Endometrial microvascular endothelial cells (primary cell): ENCODE measurements around the gene MLXIPL. TPM values are rescaled to one million over a fixed set of nuclear protein-coding genes. Genes with fewer than 3 reads are reported as not detected.
"Not testable (repeated sequence)": the region's sequence is repeated elsewhere in the genome, so short reads cannot be mapped to it uniquely, and the experiment has no call there.

Source experiments
- in situ Hi-C: cut with HindIII; loops from 2 replicates; pipeline ENCODE4 v1.10.0; 2017; ENCODE audit warnings: low sequenced_read_pairs, low pct_unique_long_range_greater_than_20kb; ENCODE audit errors: inconsistent ontology term
- total RNA-seq: library from RNA; depleted of rRNA; stranded (reverse); fragments of >200 nt; gene quantifications from one replicate; pipeline ENCODE4 v1.2.3, GENCODE V29; 2015; ENCODE audit errors: inconsistent ontology term

Gene MLXIPL
- not detected for total RNA-seq

- in situ Hi-C loops = no loop called here
Observed at GRCh38 chr7:73623798-73624668, at the start of gene MLXIPL. MLXIPL (minus strand) TSS chr7:73624522; CDS start chr7:73624492, 30 bp downstream.

- in situ Hi-C loops = no loop called here
Observed at GRCh38 chr7:73671857-73672445, 47.6 kb upstream of the MLXIPL start.

DNA sequence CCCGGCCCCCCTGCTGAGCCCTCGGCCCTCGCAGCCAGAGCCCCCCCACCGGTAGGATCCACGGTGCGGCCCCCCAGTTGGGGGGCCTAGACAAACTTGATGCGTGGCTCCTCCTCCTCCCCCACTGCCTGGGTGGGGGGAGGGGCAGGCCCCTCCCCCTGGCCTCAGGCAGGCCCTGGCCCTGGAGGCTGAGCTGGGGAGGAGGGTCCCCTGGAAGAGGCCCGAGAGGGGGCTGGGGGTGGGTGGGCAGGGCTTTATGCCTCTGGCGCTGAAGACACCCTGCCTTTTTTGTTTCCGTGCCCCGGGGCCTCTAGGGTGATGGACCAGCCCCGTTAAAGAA, 47.0 kb upstream of the MLXIPL start:
- in situ Hi-C loops = no loop called here

- in situ Hi-C loops = no loop called here
Observed at GRCh38 chr7:73669858-73670385, 45.6 kb upstream of the MLXIPL start.

DNA sequence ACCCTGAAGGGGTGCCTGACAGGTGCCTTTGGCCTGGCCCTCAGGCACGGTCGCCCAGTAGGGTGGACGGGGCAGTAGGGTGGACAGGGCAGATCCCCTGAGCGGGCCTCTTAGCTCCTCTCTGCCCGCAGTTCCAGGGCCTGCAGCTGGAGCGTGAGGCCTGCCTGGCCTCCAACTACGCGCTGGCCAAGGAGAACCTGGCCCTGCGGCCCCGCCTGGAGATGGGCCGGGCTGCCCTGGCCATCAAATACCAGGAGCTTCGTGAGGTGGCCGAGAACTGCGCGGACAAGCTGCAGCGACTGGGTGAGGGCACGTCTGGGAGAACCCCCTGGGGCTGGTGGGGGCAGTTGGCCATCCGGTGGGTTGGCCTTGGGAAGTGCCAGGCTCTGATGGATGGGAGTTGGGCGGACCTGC, 45.0 kb upstream of the MLXIPL start:
- in situ Hi-C loops = no loop called here

DNA sequence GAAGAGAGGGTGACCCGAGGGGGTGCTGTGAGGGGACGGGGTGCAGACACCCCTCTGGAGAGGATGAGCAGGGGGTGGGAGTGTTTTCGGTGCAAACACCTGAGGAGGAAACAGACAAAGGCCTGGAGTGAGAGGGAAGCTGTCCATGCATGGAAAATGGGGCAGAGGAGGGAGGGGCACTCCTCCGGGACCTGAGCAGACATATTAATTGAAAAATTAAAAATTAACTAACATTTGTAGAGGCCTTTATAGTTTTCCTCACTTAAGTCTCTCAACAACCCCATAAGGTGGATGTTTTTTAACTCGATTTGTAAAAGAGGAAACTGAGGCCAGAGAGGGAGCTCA, 44.5 kb upstream of the MLXIPL start:
- in situ Hi-C loops = no loop called here

GRCh38 chr7:73668103-73668885, 44.0 kb upstream of the MLXIPL start:
- in situ Hi-C loops = no loop called here

DNA sequence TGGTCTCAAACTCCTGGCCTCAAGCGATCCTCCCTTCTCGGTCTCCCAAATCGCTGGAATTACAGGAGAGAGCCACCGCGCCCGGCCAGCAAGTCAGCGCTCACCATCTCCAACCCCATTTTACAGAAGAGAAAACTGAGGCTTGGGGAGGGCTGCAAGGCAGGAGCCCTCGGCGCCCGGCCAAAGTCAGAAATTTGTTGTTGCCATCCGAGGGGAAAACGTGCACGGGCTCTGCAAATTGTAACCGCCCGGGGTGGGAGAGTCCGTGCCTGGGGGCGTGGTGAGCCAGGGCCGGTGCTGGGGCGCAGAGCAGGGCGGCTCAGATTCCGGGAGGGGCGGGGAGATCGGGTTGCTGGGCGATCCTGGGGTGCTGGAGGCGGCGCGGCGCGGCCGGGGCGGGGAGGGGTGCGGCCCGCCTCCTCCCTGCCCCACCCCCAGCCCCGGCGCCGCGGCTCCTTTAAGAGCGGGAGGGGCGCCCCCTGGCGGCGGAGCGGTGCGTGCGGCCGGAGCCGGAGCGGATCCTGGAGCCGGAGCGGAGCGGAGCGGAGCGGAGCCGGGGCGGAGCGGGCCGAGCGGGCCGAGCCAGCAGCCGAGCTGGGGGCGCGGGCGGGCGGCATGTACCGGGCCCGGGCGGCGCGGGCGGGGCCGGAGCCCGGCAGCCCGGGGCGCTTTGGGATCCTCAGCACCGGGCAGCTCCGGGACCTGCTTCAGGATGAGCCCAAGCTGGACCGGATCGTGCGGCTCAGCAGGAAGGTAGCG, 43.2 kb upstream of the MLXIPL start, which contains the start of gene VPS37D:
Gene VPS37D, plus strand, starts transcription at position 488 of the 759 bp plus-strand sequence. Its CDS starts 128 bp downstream, at position 616.
- in situ Hi-C loops = no loop called here

DNA sequence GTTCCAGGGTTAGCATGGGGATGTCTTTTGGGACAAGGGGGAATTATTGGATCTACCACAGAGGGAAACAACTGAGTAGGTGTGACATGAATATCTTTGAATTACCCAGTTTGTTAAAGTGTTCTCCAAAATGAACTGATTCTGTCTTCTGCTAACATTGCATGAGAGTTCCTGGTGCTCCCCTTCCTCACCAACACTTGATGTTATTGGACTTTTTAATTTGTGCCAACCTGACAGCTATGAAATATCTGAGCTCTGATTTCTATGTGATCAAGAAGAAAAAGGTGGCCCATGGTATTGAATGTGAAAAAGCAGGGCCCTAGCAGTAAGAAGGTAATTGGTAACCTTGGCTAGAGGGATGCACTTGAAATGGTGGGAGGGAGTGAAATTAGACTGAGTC, 38.7 kb upstream of the MLXIPL start:
- in situ Hi-C loops = no loop called here

DNA sequence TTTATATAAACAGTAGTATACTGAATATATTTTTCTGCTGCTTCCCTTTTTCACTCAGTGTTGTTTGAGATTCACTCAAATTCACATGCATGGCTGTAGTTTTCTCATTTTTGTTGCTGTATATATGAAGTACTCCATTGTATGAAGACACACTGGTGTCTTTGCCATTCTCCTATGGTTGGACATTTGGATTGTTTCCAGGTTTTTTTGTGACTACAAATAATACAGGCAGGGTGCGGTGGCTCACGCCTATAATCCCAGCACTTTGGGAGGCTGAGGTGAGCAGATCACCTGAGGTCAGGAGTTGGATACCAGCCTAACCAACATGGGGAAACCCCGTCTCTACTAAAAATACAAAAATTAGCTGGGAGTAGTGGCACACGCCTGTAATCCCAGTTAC, 36.3 kb upstream of the MLXIPL start:
- in situ Hi-C loops = not testable (repeated sequence)

DNA sequence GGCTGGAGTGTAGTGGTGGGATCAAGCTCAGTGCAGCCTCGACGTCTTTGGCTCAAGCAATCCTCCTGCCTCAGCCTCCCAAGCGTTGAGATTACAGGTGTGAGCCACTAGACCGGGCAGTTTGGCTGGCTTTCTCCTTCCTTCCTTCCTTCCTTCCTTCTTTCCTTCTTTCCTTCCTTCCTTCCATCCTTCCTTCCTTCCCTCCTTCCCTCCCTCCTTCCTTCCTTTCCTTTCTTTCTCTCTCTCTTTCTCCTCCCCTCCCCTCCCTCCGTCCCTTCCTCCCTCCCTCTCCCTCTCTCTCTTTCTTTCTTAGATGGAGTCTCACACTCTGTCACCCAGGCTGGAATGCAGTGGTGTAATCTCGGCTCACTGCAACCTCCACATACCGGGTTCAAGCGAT, 35.7 kb upstream of the MLXIPL start:
- in situ Hi-C loops = no loop called here

DNA sequence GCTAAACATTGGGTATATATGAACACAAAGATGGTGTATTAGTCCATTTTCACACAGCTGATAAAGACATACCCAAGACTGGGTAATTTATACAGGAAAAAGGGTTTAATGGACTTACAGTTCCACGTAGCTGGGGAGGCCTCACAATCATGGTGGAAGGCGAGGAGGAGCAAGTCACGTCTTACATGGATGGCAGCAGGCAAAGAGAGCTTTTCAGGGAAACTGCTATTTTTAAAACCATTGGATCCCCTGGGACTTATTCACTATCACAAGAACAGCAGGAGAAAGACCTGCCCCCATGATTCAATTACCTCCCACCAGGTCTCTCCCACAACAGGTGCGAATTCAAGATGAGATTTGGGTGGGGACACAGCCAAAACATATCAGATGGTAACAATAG, 31.0 kb upstream of the MLXIPL start:
- in situ Hi-C loops = not testable (repeated sequence)

GRCh38 chr7:73652541-73652949, 28.2 kb upstream of the MLXIPL start:
- in situ Hi-C loops = no loop called here

- in situ Hi-C loops = no loop called here
Observed at GRCh38 chr7:73650524-73650923, 26.2 kb upstream of the MLXIPL start.

DNA sequence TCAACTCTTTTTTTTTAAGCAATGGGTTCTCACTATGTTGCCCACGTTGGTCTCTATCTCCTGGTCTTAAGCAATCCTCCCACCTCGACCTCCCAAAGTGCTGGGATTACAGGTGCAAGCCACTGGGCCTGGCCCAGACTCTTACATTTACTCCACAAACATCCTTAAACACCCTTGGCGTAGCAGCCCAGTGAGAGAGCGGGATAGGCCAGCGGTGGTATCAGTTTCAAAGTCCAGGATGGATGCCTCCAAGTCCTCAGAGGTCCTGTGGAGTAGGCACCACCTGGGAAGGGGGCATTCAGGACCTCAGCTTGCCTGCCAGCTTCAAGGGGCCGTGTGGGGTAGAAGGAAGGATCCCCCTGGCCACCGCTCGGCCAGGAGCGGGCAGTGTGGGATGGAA, 25.3 kb upstream of the MLXIPL start:
- in situ Hi-C loops = no loop called here

- in situ Hi-C loops = no loop called here
Observed at GRCh38 chr7:73648593-73649332, 24.4 kb upstream of the MLXIPL start.

DNA sequence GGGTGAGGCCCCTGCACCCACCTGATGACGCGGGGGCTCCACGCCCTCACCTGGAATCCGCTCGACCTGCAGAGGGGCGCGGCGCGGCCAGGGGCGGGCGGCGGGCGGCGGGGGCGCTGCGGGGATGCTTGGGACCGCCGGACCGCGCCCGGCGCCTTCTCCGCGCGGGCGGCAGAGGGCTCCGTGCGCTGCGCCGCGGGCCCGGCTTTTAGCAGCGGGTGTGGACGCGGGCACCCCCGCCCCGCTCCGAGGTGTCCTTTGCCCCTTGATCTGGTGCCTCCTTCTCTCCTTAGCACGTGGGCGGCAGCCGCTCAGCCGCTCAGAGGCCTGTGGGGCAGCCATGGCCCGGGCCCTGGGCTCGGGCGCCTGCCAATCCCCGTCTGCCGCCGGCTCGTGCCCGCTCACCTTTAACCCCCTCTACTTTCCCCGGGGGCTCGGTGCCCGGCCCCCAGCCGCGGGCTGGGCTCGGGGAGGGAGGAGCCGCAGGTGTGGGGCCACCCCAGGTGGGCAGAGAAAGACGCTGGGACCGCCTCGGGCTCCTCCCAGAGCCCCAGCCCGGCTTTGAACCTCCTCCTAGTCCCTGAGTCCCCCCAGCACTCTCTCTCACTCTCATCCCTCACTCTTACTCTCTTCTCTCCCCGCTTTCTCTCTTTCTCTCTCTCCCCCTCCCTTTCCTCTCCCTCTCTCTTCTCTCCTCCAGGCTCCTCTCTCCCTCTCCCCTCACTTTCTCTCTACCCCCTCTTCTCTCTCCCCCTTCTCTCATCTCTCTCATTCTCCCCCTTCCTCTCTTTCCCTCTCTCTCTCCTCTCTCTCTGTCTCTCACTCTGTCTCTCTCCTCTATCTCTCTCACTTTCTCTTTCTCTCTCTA, 23.6 kb upstream of the MLXIPL start:
- in situ Hi-C loops = no loop called here
